ENCODE results near the gene GCSAM. TPM values are rescaled to one million over a fixed set of nuclear protein-coding genes. Genes with fewer than 3 reads are reported as not detected.

GCSAM gene
- total and polyA plus RNA-seq, 2 experiments from 2014 or later = 0.86 TPM; not detected in 1

- H3K27ac Mint-ChIP-seq = no peak overlapping the region
- TF ChIP-seq EZH2 (IDR thresholded peaks at IDR 0.05; ENCODE audit: low read depth, unreplicated experiment) (no peak), CTCF (conservative IDR thresholded peaks at IDR 0.05; ENCODE audit: low read depth in 2 of 2) (no peak), ETS1 (IDR thresholded peaks at IDR 0.05) (no peak), REST (IDR thresholded peaks at IDR 0.05; ENCODE audit: unreplicated experiment) (no peak), ZNF462 (CRISPR knock-in tag; IDR thresholded peaks at IDR 0.05) (no peak), POLR2AphosphoS5 (IDR thresholded peaks at IDR 0.05; ENCODE audit: low read depth) (no peak), JUNB (IDR thresholded peaks at IDR 0.05; ENCODE audit: unreplicated experiment) (no peak), STAT1 (IDR thresholded peaks at IDR 0.05; ENCODE audit: unreplicated experiment) (no peak), NANOG (IDR thresholded peaks at IDR 0.05; ENCODE audit: borderline replicate concordance) (no peak), ZNF331 (CRISPR knock-in tag; IDR thresholded peaks at IDR 0.05; ENCODE audit: low read depth) (no peak), CREB1 (CRISPR knock-in tag; IDR thresholded peaks at IDR 0.05; ENCODE audit: low read depth) (no peak), EZH2phosphoT487 (IDR thresholded peaks at IDR 0.05; ENCODE audit: unreplicated experiment) (no peak), ZNF114 (CRISPR knock-in tag; IDR thresholded peaks at IDR 0.05) (no peak)
Observed at GRCh38 chr3:112141293-112141692, 8.2 kb upstream of the GCSAM start.

More at GRCh38 chr3:112141293-112141692, 8.2 kb upstream of the GCSAM start:
- Mint-ChIP-seq H3K9me3 (peaks cover 20% of the 10 kb centered on the region; the same call in 2 of the 3 replicates), H3K36me3 (ENCODE audit: low read depth) (peaks cover 18% of the 10 kb centered on the region; the same call in 2 of the 3 replicates), H3K4me3 (no peak overlapping the region), H3K4me1 (peaks cover 17% of the 10 kb centered on the region), H3K27me3 (ENCODE audit: insufficient read depth, low read depth, poor library complexity) (no peaks in the 10 kb centered on the region)
- Histone ChIP-seq H3K4me3 (no peak overlapping the region), H3K9me2 (ENCODE audit: insufficient read depth) (no peaks in the 10 kb centered on the region), H2AFZ (no peak overlapping the region), H4K20me1 (replicated peaks; ENCODE audit: insufficient read depth) (no peaks in the 10 kb centered on the region), H3F3A (replicated peaks; ENCODE audit: low read depth) (no peaks in the 10 kb centered on the region), H3K27me3 (ENCODE audit: insufficient read depth) (no peaks in the 10 kb centered on the region), H3K27ac (ENCODE audit: low read depth) (no peak overlapping the region), H3K79me2 (replicated peaks; ENCODE audit: insufficient read depth) (no peaks in the 10 kb centered on the region), H3K4me1 (ENCODE audit: insufficient read depth) (peaks cover 14% of the 10 kb centered on the region), H3K4me2 (no peak overlapping the region), H3K36me3 (ENCODE audit: insufficient read depth) (peaks cover 5% of the 10 kb centered on the region; the same call in 1 of the 2 replicates)
- no peak for DNase-seq (ENCODE audit: low spot score)
- no peak for ATAC-seq

Data from GM23338 (cell line).